NCI-H2107 (cell line): ENCODE results near the gene NLRP1.

ENCODE experiments used
- DNase-seq: peaks from one replicate; lab custom pipeline; 2025; lab: John Stamatoyannopoulos, UW

Gene NLRP1

GRCh38 chr17:5473906-5474305 is 110.4 kb downstream of the NLRP1 start:
- no peak for DNase-seq

GRCh38 chr17:5472511-5472910 is 111.8 kb downstream of the NLRP1 start:
- DNase-seq, result no peak

DNA sequence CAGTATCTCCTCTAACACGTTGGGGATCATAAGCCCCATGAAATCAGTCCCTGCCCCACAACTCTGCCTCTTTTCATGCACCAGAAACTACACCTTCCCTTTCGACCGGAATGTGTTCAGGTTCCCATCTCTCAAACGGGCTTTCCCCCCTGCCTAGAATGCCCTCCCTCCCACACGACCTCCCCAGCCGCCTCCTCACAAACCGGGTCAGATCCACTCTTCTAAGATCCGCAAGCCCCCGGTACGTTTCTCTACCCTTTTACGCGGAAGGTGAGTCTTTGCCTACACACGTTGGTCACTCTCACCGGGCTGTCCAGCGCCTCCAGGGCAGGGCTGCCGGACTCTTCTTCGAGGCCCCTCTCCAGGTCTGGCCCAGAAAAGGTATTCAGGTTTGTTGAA is 116.2 kb downstream of the NLRP1 start:
- no peak for DNase-seq

DNA sequence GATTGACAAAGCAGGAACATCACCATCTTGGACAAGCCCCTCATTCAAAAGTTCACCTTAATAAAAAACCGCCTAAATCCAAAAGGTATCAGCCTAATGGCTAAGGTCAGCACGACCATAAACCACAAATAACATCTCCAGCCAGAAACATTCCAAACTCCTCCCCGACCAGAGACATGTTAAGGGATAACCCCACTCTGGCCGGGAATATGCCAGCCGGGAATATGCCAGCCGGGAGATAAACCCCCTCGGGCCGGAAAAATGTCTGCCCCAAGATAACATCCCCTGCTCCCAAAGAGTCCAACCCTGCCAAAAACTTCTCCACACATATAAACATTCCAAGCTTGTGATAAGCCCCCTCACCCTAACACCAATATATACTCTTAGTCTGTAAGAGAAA is 116.9 kb downstream of the NLRP1 start:
- DNase-seq, result no peak

GRCh38 chr17:5466295-5466694 is 118.0 kb downstream of the NLRP1 start:
- no peak for DNase-seq

- no peak for DNase-seq
These were observed 119.4 kb downstream of the NLRP1 start for GRCh38 chr17:5464717-5465507.
